Hypothalamus (tissue), 51 donors: Measurements from ENCODE around the gene PRSS33.

ENCODE experiments used
- DNase-seq, 51 donors: peaks; one replicate each; lab custom pipeline; 2025; lab: John Stamatoyannopoulos, UW

Gene PRSS33

DNA sequence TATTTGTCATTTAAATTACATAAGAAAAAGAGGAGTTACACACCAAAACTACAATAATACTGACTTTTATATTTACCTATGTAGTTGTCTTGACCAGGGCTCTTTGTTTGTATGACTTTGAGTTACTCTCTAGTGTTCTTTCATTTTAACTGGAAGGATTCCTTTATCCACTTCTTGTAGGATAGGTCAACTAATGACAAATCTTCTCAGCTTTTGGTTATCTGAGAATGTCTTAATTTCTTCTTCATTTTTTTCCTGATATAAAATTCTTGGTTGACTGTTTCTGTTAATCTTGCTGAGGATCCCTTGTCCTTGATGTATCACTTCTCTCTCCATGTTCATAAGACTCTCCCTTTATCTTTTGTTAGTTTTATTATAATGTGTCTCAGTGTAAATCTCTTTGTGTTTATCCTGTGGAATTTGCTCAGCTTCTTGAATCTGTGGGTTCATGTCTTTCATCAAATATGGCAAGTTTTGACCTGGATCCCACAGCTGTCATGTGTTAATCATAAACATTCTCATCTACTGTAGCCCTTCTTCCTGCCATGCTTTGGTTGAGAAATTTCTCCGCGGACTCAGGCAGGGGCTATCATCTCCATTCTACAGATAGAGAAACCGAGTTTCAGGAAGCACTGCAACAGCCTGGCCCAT lies 16.3 kb upstream of the PRSS33 start:
- no peak for DNase-seq

DNA sequence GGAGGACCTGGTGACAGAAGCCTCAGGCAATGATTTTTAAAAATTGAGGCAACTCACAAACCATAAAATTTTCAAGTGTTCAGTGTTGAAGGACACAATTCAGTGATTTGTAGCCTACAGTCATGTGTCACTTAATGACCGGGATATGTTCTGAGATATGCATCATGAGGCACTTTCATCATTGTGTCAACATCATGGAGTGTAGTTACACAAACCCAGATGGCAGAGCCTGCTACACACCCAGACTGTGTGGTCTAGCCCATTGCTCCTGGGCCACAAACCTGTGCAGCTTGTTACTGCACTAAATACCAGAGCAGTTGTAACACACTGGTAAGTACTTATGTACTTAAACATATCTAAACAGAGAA lies 12.5 kb upstream of the PRSS33 start:
- DNase-seq: no peak

DNA sequence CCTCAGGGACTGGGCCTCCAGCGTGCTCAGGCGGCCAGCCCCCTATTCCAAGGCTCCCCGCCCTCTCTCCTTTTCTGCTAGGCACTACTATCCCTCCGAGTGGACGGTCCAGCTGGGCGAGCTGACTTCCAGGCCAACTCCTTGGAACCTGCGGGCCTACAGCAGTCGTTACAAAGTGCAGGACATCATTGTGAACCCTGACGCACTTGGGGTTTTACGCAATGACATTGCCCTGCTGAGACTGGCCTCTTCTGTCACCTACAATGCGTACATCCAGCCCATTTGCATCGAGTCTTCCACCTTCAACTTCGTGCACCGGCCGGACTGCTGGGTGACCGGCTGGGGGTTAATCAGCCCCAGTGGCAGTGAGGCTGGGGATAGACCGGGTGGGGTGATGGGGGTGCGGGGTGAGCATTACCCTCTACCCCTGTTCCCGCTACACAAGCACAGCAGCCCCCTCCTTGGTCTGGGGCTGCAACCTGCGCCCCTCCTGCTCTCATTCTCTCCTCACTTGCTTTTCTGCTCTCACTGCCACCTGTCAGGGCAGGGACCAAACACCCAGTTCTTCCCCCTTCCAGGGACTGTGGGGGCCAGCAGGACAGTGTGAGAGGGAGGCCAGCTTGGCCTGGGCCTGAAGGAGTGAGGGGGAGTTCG lies 12.0 kb upstream of the PRSS33 start:
- no peak for DNase-seq

DNA sequence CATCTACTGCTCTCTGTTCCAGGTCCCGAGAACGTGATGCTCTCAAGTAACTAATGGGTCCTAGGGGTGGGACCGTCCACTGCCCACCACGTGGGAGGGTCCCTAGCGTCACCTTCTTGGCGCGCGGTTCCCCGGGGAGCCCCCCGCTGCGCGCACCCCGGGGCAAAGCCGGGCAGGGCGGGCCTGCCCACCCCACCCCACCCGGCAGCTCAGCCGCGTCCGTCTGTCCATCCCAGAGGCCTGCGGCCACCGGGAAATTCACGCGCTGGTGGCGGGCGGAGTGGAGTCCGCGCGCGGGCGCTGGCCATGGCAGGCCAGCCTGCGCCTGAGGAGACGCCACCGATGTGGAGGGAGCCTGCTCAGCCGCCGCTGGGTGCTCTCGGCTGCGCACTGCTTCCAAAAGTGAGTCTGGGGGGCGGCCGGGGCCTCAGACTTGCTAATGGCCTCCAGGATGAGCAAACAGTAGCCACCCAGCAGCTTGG lies 11.4 kb upstream of the PRSS33 start:
- no peak for DNase-seq

DNA sequence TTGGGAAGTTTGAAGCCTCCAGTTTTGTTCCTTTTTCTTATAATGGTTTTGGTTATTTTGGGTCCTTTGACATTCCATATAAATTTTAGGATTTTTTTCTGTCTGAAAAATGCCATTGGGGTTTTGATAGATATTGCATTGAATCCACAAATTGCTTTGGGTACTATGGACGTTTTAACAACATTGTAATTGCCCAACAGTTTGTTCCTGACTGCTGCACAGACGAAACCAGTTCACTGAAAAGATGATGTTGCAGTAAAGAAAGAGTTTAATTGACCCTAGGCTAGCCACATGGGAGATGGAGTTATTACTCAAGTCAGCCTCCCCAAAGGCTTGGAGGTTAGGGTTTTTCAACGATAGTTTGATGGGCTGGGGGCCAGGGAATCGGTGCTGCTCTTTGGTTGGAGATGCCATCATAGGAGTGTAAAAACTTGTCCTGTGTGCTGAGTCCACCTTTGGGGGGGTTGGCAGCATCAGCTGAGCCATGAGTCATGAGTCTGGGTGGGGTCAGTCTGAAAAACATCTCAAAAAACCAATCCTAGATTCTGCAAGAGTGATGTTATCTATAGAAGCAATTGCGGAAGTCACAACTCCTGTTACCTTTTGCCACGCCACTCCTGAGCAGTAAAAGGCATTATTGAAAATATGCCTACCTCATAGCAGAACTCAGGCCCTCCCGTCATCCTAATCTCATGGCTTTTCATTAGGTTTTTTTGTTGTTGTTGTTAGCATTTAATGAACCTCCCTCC lies 8.2 kb upstream of the PRSS33 start:
- DNase-seq: no peak

DNA sequence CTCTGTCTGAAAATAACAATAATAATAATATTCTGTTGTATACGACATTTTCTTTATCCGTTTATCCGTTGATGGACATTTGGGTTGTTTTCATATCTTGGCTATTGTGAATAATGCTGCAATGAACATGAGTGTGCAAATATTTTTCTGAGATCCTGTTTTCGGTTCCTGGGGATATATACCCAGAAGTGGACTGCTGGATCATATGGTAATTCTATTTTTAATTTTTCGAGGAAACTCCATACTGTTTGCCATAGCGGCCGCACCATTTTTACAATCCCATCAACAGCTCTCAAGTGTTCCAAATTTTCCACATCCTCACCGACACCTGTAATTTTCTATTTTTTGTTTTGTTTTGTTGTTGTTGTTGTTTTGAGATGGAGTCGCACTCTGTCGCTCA lies 5.6 kb upstream of the PRSS33 start:
- DNase-seq: no peak

DNA sequence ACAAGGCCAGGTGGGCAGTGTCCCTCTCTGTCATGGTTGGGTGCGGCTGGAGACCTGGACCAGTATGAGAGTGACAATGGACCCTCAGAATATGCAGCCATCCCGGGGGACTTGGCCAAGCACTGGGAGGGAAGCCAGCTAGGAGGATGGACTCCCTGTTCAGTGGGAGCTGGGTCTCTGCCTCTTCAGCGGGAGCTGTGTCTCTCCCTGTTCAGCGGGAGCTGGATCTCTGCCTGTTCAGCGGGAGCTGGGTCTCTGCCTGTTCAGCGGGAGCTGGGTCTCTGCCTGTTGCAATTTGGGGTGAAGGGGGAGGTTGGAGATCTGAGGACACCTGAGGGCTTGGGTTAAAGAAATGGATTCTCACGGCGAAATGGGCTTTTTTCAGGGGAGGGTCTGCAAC lies 3.8 kb upstream of the PRSS33 start:
- no peak for DNase-seq

DNA sequence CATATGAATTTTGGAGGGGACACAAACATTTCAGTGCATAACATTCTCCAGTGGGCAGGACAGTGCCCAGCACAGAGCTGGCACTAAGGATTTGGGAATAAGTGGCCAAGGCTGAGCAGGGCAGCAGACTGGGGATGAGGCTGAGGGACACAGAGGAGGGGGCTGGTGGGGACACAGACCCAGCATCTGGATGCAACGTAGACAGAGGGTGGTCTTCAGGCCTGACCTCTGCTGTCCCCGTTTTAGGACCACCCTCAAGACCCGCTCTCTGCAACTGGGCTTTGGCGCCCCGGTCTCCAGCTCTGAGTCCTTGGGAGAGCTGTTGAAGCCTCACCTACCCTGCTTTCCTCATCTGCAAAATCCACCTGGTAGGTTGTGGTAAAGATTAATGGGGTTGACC lies 3.3 kb upstream of the PRSS33 start:
- no peak for DNase-seq

DNA sequence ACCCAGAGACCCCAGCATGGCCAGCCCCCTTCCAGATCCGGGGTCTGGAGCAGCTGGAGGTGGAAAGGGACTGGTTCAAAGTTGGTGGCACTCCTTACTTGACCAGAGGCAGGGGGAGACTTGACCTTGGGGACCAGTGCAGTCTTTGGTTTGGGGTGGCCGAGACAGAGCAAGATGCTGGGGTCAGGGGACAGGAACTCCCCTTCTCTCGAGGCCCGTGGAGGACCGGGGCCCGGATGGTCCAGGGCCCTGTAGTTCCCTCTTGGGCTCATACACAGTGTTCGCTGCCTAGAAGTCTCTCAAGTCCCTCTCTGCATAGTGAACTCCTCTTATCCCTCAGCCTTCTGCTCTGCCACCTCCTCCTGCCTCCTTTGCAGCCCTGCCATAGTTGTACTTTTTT lies 601 bp upstream of the PRSS33 start:
- no peak for DNase-seq

DNA sequence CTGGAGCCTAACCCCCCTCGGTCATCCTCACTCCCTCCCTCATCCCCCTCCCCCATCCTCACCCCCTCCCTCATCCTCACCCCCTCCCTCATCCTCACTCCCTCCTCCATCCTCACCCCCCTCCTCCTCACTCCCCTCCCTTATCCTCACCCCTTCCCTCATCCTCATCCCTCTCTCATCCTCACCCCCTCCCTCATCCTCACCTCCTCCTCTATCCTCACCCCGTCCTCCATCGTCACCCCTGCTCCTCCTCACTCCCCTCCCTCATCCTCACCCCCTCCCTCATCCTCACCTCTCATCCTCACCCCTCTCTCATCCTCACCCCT lies 571 bp downstream of the PRSS33 start:
- no peak for DNase-seq

DNA sequence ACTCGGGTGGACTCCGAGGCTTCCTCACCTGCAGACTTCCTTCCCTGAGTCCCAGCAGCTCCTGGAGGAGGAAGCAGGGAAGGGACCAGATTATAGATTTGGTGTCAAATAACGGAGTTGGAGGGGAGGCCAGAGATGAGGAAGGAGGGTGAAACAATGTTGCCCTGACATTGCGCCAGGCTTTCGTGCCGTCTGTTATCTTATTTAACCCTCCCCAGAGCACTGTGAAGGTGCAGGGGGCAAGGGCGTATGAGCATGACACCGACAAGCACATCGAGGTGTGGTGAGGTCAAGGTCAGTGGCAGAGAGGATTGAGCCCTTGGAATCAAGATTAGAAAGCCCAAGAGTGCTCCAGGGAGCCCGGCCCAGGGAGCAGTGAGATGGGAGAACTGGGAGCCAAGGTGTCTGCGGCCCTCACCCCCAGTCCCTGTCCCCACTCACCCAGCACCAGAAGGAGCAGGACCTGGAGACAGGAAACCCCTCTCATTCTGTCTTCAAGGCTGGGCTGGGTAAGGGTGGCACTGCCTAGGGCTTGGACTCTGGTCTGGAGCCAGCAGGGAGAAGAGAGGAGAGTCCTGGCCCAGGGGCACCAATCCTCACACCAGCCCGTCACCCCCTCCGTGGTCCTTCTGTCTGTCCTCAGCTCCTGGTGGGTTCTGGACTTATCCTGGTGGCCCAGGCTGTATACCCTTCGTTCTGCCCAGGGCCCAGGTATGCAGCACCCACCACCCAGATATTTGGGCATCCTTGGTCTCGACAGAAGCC lies 1.1 kb downstream of the PRSS33 start:
- no peak for DNase-seq

DNA sequence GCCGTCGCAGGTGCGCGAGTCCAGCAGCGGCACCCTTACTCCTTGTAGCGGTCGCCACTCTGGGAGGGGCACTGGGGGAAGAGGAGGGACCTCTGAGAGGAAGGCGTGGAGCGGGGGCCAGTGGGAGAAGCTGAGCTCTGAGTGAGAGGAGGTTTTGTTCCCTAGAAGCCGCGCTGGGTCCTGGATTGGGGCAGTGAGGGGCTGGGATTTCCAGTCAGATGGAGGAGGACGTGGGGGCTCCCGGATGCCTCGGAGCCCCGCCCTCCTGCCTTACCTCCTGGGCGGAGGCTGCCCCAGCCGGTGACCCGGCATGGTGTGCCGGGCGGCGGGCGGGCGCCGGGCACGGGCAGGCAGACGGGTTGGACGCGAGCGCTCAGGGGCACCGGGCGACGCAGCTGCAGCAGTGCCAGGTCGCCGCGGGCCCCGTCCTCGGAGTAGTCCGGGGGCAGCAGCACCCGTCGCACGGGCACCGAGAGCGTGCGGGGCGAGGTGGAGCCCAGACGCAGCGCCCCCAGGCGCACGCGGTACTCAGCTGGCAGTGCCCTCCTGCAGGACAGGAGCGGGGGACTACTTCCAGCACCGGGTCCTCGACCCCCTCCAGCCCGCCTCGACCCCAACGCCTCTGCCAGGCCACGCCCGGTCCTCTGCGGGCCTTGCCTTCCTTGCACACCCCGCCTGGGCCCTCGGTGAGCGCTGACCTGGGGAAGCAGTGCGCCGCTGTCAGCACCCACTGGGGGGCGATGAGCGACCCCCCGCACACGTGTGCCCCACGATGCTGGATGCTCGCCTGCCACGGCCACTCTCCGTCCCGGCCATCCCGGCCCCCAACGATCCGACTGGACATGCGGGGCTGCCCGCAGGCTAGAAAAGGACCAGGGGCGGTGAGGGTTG lies 2.0 kb downstream of the PRSS33 start:
- no peak for DNase-seq

DNA sequence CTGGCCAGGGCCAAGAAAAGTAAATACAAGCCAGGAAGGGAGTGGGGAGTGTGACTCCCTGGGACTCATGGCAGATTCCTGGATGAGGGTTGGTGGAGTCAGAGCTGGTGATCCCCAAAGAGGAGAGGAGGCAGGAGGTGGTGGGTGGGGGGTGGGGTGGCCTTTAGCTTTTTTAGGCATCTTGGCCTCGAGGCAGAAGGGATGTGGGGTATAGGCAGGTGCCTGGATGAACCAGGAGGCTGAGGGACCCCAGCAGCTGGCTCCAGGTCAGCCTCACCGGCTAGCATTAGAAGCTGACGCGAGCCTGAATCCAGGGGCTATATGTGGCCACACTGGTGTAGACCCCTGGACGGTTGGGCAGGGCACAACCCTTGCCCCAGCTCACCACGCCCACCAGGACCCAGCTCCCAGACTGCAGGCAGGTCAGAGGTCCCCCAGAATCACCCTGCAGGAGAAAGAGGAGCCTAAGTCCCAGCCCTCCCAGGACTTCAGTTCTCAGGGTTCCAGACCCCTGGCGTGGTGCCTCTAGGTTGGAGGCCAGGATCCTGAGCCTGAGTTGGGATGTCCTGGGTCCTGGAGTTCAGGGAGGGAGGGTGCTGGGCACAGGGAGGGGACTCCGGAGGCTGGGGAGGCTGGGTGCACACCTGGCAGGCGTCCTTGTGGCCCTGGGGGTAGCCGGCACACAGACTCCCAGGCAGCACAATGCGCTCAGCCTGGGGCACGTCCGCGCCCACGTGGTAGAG lies 2.8 kb downstream of the PRSS33 start:
- DNase-seq: no peak

DNA sequence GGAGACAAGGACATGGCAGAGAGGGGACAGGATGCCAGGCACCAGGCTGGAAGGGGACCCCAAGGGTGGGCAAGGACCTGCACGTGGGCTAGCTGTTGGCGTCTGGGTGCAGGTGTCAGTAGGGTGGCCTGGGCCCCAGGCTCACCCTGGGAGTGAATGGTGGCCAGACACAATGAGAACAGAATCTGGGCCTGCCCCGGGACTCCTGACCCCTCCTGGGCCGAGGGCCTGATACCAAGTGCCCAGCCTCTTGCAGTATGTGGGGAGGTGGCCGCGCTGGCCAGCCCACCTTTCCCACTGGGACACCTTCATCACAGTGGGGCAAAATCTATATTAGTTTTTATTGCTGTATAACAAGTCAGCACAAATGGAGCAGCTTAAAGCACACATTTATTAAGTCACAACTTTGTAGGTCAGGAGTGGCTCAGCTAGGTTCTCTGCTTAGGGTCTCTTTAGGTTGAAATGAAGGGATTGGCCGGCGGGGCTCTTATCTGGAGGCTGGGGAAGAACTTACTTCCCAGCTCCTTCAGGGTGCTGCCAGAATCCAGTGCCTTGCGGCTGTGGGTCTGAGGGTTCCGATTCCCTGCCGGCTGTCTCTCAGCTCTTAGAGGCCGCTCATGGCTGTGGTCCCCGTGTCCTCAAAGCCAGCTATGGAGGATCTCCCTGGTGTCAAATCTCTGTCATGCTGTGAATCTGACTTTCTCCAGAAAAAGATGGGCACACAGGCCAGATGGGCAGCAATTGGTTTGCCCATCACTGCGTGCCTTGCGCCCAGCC lies 3.6 kb downstream of the PRSS33 start:
- no peak for DNase-seq

DNA sequence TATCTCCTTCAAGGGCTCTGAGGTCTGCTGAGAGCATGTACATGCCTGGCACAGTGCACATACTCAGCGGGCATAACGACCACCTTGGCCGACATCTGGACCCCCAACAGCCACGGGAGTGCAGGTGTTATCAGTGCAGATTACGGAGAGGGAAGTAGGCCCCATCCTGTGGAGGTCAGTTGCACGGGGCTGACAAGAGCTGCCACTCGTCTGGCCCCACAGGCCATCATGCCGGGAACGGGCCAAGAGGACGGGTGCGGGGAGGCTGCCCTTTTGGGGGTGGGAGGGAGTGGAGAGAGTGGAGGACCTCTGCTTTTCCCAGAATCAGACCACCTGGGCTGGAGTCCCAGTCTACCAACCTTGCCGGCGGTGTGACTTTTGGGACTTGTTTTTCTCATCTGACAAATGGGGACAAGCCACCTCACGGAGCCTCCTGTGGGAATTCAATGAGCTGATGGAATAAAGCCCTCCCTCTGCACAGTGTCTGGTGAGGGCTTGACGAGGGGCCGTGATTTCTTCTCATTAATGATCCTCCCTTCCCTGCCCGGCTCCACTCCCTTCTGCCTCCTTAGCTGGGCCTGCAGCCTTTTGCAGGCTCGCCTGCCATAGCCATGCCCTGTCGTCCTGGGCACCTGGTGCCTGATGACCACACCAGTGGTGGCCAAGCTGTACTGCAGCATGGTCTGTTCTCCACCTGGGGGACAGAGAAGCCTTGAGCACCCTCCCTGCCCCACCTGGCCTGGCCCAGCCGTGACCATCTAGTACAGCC lies 4.6 kb downstream of the PRSS33 start:
- no peak for DNase-seq

DNA sequence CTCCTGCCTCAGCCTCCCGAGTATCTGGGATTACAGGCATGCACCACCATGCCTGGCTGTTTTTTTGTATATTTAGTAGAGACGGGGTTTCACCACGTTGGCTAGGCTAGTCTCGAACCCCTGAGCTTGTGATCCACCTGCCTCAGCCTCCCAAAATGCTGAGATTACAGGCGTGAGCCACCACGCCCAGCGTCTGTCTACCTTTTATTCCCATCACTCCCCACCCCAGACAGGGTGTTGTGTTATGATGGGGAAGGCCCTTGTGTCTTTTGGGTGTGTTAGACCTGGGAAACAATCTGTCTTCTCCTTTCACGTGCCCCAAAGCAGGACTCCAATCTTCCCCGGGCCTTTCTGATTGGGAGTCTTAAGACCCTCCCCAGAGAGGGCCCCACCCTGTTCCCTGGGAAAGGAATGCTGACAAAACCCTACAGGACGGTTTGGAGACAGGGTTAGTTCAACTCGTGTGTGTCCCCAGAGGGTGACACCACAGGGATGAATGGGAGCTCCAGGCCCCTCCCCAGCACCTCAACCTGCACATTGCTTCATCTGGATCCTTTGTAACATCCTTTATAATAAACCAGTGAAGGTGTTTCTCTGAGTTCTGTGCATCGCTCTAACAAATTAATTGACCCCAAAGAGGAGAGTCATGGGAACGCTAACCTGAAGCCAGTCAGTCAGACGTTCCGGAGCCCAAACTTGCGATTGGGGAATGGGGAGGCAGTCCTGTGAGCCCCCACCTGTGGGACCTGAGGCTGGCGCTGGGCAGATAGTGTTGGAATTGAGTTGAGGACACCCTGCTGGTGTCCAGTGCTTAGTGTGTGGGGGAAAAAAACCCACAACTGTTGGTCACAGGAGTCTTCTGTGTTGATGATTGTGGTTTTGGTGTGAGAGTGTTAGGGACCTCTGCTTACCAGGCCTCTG lies 7.1 kb downstream of the PRSS33 start:
- DNase-seq: no peak
